NCI-H187 (cell line): ENCODE results near the gene NSFL1C.
A peak's percentile ranks its signal among the peaks of the same experiment; 100 is the strongest.
"Not testable (repeated sequence)": the region's sequence is repeated elsewhere in the genome, so short reads cannot be mapped to it uniquely, and the experiment has no call there.

Source experiments
- DNase-seq, 2 experiments: peaks; one replicate each; lab custom pipeline; 2025; lab: John Stamatoyannopoulos, UW

The NSFL1C gene

GRCh38 chr20:1466211-1467081, at the start of gene NSFL1C:
Gene NSFL1C, minus strand, starts transcription at chr20:1466849. Its CDS starts 25 bp downstream, at chr20:1466824.
- DNase-seq: peak; percentile 91 to 95

GRCh38 chr20:1513801-1514200, 47.2 kb upstream of the NSFL1C start:
- DNase-seq: no peak

- no peak for DNase-seq
Measured at GRCh38 chr20:1509237-1509636, 42.6 kb upstream of the NSFL1C start.

GRCh38 chr20:1508574-1508973, 41.9 kb upstream of the NSFL1C start:
- DNase-seq: no peak

- no peak for DNase-seq
Measured at GRCh38 chr20:1507276-1507675, 40.6 kb upstream of the NSFL1C start.

- no peak for DNase-seq
Measured at GRCh38 chr20:1505871-1506270, 39.2 kb upstream of the NSFL1C start.

GRCh38 chr20:1505361-1505760, 38.7 kb upstream of the NSFL1C start:
- DNase-seq: no peak

GRCh38 chr20:1503564-1504227, 37.0 kb upstream of the NSFL1C start:
- DNase-seq: peak; percentile 13 to 61

GRCh38 chr20:1500496-1500895, 33.8 kb upstream of the NSFL1C start:
- DNase-seq: no peak

GRCh38 chr20:1499528-1500420, 33.1 kb upstream of the NSFL1C start:
- DNase-seq: no peak

- DNase-seq: not testable (repeated sequence)
Measured at GRCh38 chr20:1497371-1497770, 30.7 kb upstream of the NSFL1C start.

- no peak for DNase-seq
Measured at GRCh38 chr20:1496930-1497329, 30.3 kb upstream of the NSFL1C start.

- DNase-seq: no peak
Measured at GRCh38 chr20:1494436-1494835, 27.8 kb upstream of the NSFL1C start.

- no peak for DNase-seq
Measured at GRCh38 chr20:1493536-1493935, 26.9 kb upstream of the NSFL1C start.

GRCh38 chr20:1491860-1492642, 25.4 kb upstream of the NSFL1C start:
- DNase-seq: no peak

- no peak for DNase-seq
Measured at GRCh38 chr20:1491281-1491840, 24.7 kb upstream of the NSFL1C start, which contains the start of gene SIRPB2. Gene SIRPB2, minus strand, starts transcription at chr20:1491420. Its CDS starts 61 bp downstream, at chr20:1491359.

- no peak for DNase-seq
Measured at GRCh38 chr20:1490643-1491195, 24.1 kb upstream of the NSFL1C start.

GRCh38 chr20:1489764-1490436, 23.3 kb upstream of the NSFL1C start:
- DNase-seq: no peak

GRCh38 chr20:1489325-1489724, 22.7 kb upstream of the NSFL1C start:
- DNase-seq: no peak

GRCh38 chr20:1486566-1486965, 19.9 kb upstream of the NSFL1C start:
- DNase-seq: no peak
